HFFc6 (cell line): ENCODE measurements around the gene ERICH6B. TPM values are rescaled to one million over a fixed set of nuclear protein-coding genes. Genes with fewer than 3 reads are reported as not detected.

ENCODE experiments used
- DNase-seq: peaks from one replicate; pipeline ENCODE4 v3.0.0-alpha.2; 2018
- H3K27ac Mint-ChIP-seq: 2 replicates; pipeline ENCODE4 v1.8.0; 2020; ENCODE audit warnings: mild to moderate bottlenecking, mixed read lengths
- H3K27me3 Mint-ChIP-seq: 2 replicates; pipeline ENCODE4 v1.8.0; 2021; ENCODE audit warnings: mild to moderate bottlenecking, moderate library complexity, mixed read lengths; ENCODE audit not compliant: insufficient read depth
- H3K36me3 Mint-ChIP-seq: 2 replicates; pipeline ENCODE4 v1.8.0; 2021; ENCODE audit warnings: low read depth, mixed read lengths
- H3K4me1 Mint-ChIP-seq: 2 replicates; pipeline ENCODE4 v1.8.0; 2020; ENCODE audit warnings: low read depth, mixed read lengths
- H3K4me3 Mint-ChIP-seq: 2 replicates; pipeline ENCODE4 v1.8.0; 2020; ENCODE audit warnings: mild to moderate bottlenecking, moderate library complexity, mixed read lengths
- H3K9me3 Mint-ChIP-seq: 2 replicates; pipeline ENCODE4 v1.8.0; 2020; ENCODE audit warnings: mild to moderate bottlenecking, mixed read lengths
- CTCF ChIP-seq: fragments of 200-600 bp; sonication (generic); IDR thresholded peaks from 2 replicates; pipeline ENCODE4 v1.5.0; 2021; ENCODE audit warnings: antibody characterized with exemption, mild to moderate bottlenecking
- total RNA-seq, 6 experiments: library from RNA; stranded (reverse); fragmentation: NEBNext Ultra II Directional; extraction: Animal tissue kit (Norgen Biotek cat#: 25700); gene quantifications; 2 replicates in 1 of 6; 3 replicates in 5 of 6; pipeline ENCODE4 v1.2.3, GENCODE V29; 2021

ERICH6B gene
- total RNA-seq, 6 experiments from 2014 or later: not detected

- Mint-ChIP-seq H3K4me3 (peak overlapping the region; percentile 61), H3K4me1 (peaks cover 52% of the 10 kb centered on the region), H3K27ac (peak overlapping the region; percentile 95), H3K36me3 (peaks cover 42% of the 10 kb centered on the region), H3K27me3 (peaks cover 4% of the 10 kb centered on the region), H3K9me3 (no peaks in the 10 kb centered on the region)
- DNase-seq: peak; percentile 87
- no peak for TF ChIP-seq CTCF
Observed at GRCh38 chr13:45500492-45501174, 114.9 kb downstream of the ERICH6B start.

GRCh38 chr13:45496942-45497341 is 118.6 kb downstream of the ERICH6B start:
- DNase-seq: peak; percentile 45
- peaks cover 35% of the 10 kb centered on the region for H3K36me3 Mint-ChIP-seq
- H3K9me3 Mint-ChIP-seq: no peaks in the 10 kb centered on the region
- H3K27me3 Mint-ChIP-seq: no peaks in the 10 kb centered on the region
- peak overlapping the region; percentile 46; the same call in 1 of the 2 replicates for H3K4me3 Mint-ChIP-seq
- peaks cover 63% of the 10 kb centered on the region for H3K4me1 Mint-ChIP-seq
- peak overlapping the region; percentile 61 for H3K27ac Mint-ChIP-seq
- TF ChIP-seq CTCF: no peak

GRCh38 chr13:45492538-45492937 is 123.0 kb downstream of the ERICH6B start:
- Mint-ChIP-seq H3K27ac (peak overlapping the region; percentile 78), H3K36me3 (peaks cover 36% of the 10 kb centered on the region), H3K9me3 (no peaks in the 10 kb centered on the region), H3K4me1 (peaks cover 39% of the 10 kb centered on the region), H3K4me3 (peak overlapping the region; percentile 60), H3K27me3 (no peaks in the 10 kb centered on the region)
- peak; percentile 56 for DNase-seq
- TF ChIP-seq CTCF: no peak

Other genes with a start within 250 kb of the ERICH6B start
- 10 to 100 TPM; 16.5 to 27.2 (median 18.8) TPM for gene SLC25A30, start 197.4 kb downstream of the ERICH6B start, total RNA-seq
- 10 to 100 TPM; 17.5 to 22.2 (median 20.7) TPM for gene COG3, start 150.8 kb downstream of the ERICH6B start, total RNA-seq
- gene CBY2, start 86.6 kb upstream of the ERICH6B start, total RNA-seq: not detected
- not detected for gene SIAH3, start 236.0 kb upstream of the ERICH6B start, total RNA-seq